Lower lobe of right lung (tissue), 2 donors: ENCODE measurements around the gene DHRS4L2. TPM values are rescaled to one million over a fixed set of nuclear protein-coding genes. Genes with fewer than 3 reads are reported as not detected.
"Not testable (repeated sequence)": the region's sequence is repeated elsewhere in the genome, so short reads cannot be mapped to it uniquely, and the experiment has no call there.

Experiments
- ATAC-seq, 2 donors: fragments of 200-7000 bp; cut with Tn5 transposase; one replicate each; pipeline ENCODE4 v1.9.1; 2020 to 2022; ENCODE audit warnings: mild to moderate bottlenecking in 2 of 2, moderate library complexity in 2 of 2
- DNase-seq: peaks from one replicate; pipeline ENCODE4 v3.0.0-alpha.2; 2020
- H3K27ac ChIP-seq: fragments of 200-600 bp; one replicate; pipeline ENCODE4 v1.8.0; 2022
- H3K27me3 ChIP-seq: fragments of 200-600 bp; one replicate; pipeline ENCODE4 v1.8.0; 2022; ENCODE audit warnings: low read depth
- H3K36me3 ChIP-seq: fragments of 200-600 bp; one replicate; pipeline ENCODE4 v1.8.0; 2022; ENCODE audit warnings: mild to moderate bottlenecking
- H3K4me1 ChIP-seq: fragments of 200-600 bp; one replicate; pipeline ENCODE4 v1.8.0; 2022
- H3K4me3 ChIP-seq: fragments of 200-600 bp; one replicate; pipeline ENCODE4 v1.8.0; 2022; ENCODE audit warnings: mild to moderate bottlenecking
- H3K9me3 ChIP-seq: fragments of 200-600 bp; one replicate; pipeline ENCODE4 v1.8.0; 2022
- intact Hi-C: fragments of 100-400 bp; cut with DNase I; formaldehyde crosslinking; loops from one replicate; pipeline ENCODE4 v1.11.0; 2022
- total RNA-seq: library from RNA; stranded (reverse); fragmentation: NEBNext Ultra II Directional; extraction: Animal tissue kit (Norgen Biotek cat#: 25700); gene quantifications from one replicate; pipeline ENCODE4 v1.2.1, GENCODE V29; 2021
- TF ChIP-seq, protein P1 (sequence below): fragments of 200-600 bp; IDR thresholded peaks from one replicate; pipeline ENCODE4 v1.8.0; 2022; ENCODE audit warnings: antibody characterized with exemption, mild to moderate bottlenecking
- donor health status: DM: no; HTN: yes; CAD: no; lungs with severe emphysema.

DHRS4L2 gene
- total RNA-seq, 1 donor from 2014 or later: 19.4 TPM

GRCh38 chr14:23984891-23985602, 3.7 kb upstream of the DHRS4L2 start:
- no peaks in the 10 kb centered on the region for H3K9me3 ChIP-seq
- no peak overlapping the region for H3K4me3 ChIP-seq
- H3K36me3 ChIP-seq: no peaks in the 10 kb centered on the region
- no peaks in the 10 kb centered on the region for H3K27me3 ChIP-seq
- peaks cover 28% of the 10 kb centered on the region for H3K4me1 ChIP-seq
- intact Hi-C loops: no loop called here
- TF ChIP-seq, protein P1, sequence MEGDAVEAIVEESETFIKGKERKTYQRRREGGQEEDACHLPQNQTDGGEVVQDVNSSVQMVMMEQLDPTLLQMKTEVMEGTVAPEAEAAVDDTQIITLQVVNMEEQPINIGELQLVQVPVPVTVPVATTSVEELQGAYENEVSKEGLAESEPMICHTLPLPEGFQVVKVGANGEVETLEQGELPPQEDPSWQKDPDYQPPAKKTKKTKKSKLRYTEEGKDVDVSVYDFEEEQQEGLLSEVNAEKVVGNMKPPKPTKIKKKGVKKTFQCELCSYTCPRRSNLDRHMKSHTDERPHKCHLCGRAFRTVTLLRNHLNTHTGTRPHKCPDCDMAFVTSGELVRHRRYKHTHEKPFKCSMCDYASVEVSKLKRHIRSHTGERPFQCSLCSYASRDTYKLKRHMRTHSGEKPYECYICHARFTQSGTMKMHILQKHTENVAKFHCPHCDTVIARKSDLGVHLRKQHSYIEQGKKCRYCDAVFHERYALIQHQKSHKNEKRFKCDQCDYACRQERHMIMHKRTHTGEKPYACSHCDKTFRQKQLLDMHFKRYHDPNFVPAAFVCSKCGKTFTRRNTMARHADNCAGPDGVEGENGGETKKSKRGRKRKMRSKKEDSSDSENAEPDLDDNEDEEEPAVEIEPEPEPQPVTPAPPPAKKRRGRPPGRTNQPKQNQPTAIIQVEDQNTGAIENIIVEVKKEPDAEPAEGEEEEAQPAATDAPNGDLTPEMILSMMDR: no peak
- no peak for ATAC-seq
- no peak overlapping the region for H3K27ac ChIP-seq
- no peak for DNase-seq

DNA sequence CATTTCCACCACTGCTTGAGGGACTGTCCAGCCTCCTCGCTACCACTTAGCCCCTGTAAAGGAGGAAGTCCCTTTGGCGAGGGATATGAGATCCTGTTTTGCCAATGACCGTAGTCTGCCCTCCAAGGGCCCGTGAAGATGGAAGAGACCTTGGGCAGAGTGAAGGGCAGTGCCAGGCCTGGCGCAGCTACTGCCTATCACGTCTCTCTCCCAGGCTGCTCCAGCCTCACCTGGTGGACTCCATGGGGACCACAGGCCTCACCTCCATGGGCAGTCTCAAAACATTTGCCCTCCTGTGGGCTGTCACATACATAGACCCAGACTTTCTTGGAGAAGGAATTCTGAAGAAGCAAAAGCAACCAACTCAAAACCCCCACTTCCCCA, 514 bp upstream of the DHRS4L2 start:
- peak; percentile 43 to 47 for ATAC-seq
- H3K9me3 ChIP-seq, intact Hi-C loops, DNase-seq, H3K27me3 ChIP-seq, H3K36me3 ChIP-seq: not testable (repeated sequence)
- peak overlapping the region; percentile 30 for H3K4me3 ChIP-seq
- peaks cover 28% of the 10 kb centered on the region for H3K4me1 ChIP-seq
- H3K27ac ChIP-seq: peak overlapping the region; percentile 68

- DNase-seq (peak; percentile 50), ATAC-seq (peak in 1 of 2 donors; percentile 28)
- H3K9me3 ChIP-seq, H3K36me3 ChIP-seq, intact Hi-C loops, H3K4me3 ChIP-seq, H3K27me3 ChIP-seq, H3K27ac ChIP-seq: not testable (repeated sequence)
- peaks cover 26% of the 10 kb centered on the region for H3K4me1 ChIP-seq
Measured at GRCh38 chr14:23989734-23990445, 1.2 kb downstream of the DHRS4L2 start.

DNA sequence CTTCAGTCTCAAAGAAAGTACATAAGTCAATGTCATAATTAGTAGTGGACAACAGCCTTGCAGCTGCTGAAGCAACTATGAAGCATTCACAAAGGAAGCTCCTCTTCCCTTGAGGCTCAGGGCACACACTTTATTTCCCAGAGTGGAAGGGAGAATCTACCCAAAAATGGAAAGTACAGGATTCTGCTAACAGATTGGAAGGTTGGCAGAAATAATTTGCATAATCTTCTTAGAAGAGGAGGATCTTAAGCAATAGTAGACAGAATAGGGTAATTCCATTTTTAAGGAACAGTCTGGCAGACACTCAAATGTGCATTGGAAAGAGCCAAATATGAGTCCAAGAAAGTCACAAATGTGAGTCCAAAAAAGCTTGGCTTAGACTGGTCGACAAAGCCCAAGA, 2.2 kb downstream of the DHRS4L2 start:
- H3K9me3 ChIP-seq, DNase-seq, ATAC-seq, H3K36me3 ChIP-seq, H3K27ac ChIP-seq, intact Hi-C loops, H3K4me3 ChIP-seq, H3K27me3 ChIP-seq: not testable (repeated sequence)
- H3K4me1 ChIP-seq: peaks cover 17% of the 10 kb centered on the region

DNA sequence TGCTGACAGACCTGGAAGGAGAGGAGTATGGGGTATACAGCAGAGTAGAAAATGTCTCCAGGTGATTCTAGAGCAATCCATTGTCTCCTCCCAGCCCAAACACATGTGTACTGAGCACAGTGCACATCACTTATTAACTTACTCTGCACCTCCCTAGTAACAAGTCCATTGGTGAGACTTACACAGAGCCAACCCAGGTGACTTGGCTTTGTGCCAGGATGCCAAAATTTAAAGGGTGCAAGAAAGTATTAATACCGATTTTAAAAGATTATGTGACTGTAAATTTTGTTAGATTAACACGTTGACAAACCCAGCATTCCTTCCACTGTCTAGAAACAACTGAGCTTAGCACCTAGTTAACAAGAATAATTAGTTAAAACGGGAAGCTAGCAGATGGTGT, 4.3 kb downstream of the DHRS4L2 start:
- H3K27ac ChIP-seq, H3K9me3 ChIP-seq, intact Hi-C loops, H3K4me3 ChIP-seq, DNase-seq, ATAC-seq, H3K27me3 ChIP-seq, H3K36me3 ChIP-seq: not testable (repeated sequence)
- peaks cover 11% of the 10 kb centered on the region for H3K4me1 ChIP-seq

DNA sequence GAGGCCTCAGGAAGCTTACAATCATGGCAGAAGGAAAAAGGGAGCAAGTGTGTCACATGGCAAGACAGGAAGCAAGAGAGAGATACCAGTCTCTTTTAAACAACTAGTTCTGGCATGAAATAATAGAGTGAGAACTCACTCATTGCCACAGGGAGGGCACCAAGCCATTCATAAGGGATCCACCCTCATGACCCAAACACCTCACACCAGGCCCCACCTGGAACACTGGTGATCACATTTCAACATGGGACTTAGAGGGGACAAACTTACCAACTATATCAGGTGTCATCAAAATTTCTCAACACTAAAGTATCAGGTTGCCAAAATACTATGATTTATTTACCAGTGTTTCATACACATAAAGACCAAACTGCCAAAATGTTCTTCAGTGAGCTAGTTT, 7.3 kb downstream of the DHRS4L2 start:
- H3K27me3 ChIP-seq, H3K27ac ChIP-seq, H3K9me3 ChIP-seq, H3K36me3 ChIP-seq, DNase-seq, intact Hi-C loops, H3K4me1 ChIP-seq, ATAC-seq, H3K4me3 ChIP-seq: not testable (repeated sequence)

DNA sequence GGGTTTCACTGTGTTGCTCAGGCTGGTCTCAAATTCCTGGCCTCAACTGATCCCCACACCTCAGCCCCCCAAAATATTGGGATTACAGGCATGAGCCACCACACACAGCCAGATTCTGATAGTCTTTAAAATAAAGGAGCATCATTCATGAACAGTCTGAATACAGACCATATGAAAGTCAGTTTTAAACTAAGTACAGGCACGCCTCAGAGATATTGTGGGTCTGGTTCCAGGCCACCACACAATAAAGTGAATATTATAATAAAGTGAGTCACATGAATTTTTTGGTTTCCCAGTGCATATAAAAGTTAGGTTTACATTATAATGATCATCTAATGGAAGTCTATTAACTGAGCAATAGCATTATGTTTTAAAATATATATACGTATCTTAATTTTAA, 8.1 kb downstream of the DHRS4L2 start:
- H3K4me1 ChIP-seq, H3K36me3 ChIP-seq, H3K9me3 ChIP-seq, H3K27ac ChIP-seq, DNase-seq, H3K4me3 ChIP-seq, intact Hi-C loops, ATAC-seq, H3K27me3 ChIP-seq: not testable (repeated sequence)

DNA sequence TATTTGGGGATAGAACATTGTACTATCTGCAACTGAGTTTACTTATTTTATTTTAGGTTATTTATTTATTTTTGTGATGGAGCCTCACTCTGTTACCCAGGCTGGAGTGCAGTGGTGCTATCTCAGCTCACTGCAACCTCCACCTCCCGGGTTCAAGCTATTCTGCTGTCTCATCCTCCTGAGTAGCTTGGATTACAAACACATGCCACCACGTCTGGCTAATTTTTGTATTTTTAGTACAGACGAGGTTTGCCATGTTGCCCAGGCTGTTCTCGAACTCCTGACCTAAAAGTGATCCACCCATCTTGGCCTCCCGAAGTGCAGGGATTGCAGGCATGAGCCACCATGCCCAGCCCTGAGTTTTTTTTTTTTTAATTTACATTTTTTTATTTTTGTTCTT, 10.9 kb downstream of the DHRS4L2 start:
- H3K27ac ChIP-seq, ATAC-seq, H3K27me3 ChIP-seq, H3K4me1 ChIP-seq, H3K36me3 ChIP-seq, H3K4me3 ChIP-seq, DNase-seq, H3K9me3 ChIP-seq, intact Hi-C loops: not testable (repeated sequence)

GRCh38 chr14:24001078-24001477, 12.3 kb downstream of the DHRS4L2 start:
- H3K27me3 ChIP-seq, H3K4me1 ChIP-seq, DNase-seq, H3K27ac ChIP-seq, H3K36me3 ChIP-seq, H3K4me3 ChIP-seq, ATAC-seq, H3K9me3 ChIP-seq, intact Hi-C loops: not testable (repeated sequence)

GRCh38 chr14:24001679-24002078, 12.9 kb downstream of the DHRS4L2 start:
- H3K27me3 ChIP-seq, intact Hi-C loops, H3K4me3 ChIP-seq, H3K4me1 ChIP-seq, H3K9me3 ChIP-seq, H3K27ac ChIP-seq, DNase-seq, H3K36me3 ChIP-seq: not testable (repeated sequence)
- peak in 1 of 2 donors; percentile 34 for ATAC-seq

GRCh38 chr14:24006471-24006816, 17.7 kb downstream of the DHRS4L2 start:
- ATAC-seq: peak; percentile 58 to 75
- intact Hi-C loops, H3K27ac ChIP-seq, H3K36me3 ChIP-seq, H3K9me3 ChIP-seq, DNase-seq, H3K27me3 ChIP-seq, H3K4me1 ChIP-seq: not testable (repeated sequence)
- peak overlapping the region; percentile 59 for H3K4me3 ChIP-seq

DNA sequence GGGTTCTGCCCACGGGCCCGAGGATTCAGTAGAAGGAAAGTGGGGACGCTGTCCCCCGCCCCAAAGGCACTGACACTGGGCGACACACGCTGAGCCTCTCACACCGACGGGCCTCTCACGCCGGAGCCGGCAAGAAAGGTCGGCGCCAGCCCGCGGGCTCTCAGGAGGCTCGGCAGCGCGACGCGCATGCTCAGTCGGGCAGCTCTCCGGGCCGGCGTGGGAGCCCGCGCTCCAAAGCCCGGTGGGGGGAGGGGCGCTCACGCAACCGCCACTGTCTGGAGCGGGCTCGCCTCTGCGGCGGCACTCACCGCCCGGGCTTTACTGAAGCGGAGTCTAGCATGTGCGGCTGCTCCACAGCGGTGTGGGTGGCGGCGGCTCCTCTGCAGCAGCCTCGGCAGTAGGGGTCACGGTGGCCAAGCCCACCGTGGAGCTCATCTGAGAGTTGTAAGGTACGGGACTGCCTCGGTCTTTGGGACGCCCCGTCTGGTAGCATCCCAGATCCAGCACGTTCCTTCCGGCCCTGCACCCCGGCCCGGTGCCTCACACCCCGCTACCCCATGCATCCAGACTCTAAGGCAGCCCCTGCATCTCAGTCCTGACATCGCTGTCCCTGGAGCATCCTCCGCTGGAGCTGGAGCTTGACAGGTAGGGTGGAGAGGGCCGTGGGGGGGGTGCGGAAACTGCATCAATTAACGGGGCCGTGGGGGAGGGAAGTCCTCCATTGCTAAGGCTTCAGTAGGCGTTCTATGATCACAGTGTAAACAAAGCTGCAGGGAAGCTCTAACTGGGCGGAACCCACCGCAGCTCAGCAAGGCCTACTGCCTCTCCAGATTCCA, 18.3 kb downstream of the DHRS4L2 start:
- intact Hi-C loops: not testable (repeated sequence)
- peak; percentile 73 for DNase-seq

More for the DNA sequence above, 18.3 kb downstream of the DHRS4L2 start:
- not testable (repeated sequence) for H3K36me3 ChIP-seq, H3K27me3 ChIP-seq, H3K9me3 ChIP-seq, H3K4me1 ChIP-seq, H3K27ac ChIP-seq
- peak overlapping the region; percentile 59 for H3K4me3 ChIP-seq
- peak; percentile 96 to 98 for ATAC-seq
